Measurements from ENCODE around the gene WNK4.

WNK4 gene

GRCh38 chr17:42804918-42805367, 24.5 kb downstream of the WNK4 start:
- no peak for DNase-seq (ENCODE audit: low read depth)
- TF ChIP-seq CTCF (IDR thresholded peaks at IDR 0.05; ENCODE audit: low read depth, low read length) (no peak), MAX (IDR thresholded peaks at IDR 0.05; ENCODE audit: low read depth, low read length) (no peak), POLR2A (IDR thresholded peaks at IDR 0.05; ENCODE audit: extremely low read depth, insufficient read length) (no peak), MYC (IDR thresholded peaks at IDR 0.05; ENCODE audit: low read depth, low read length) (no peak)
- H3K4me3 ChIP-seq (ENCODE audit: low read depth, low read length): no peak overlapping the region

GRCh38 chr17:42806249-42806648, 25.8 kb downstream of the WNK4 start:
- DNase-seq (ENCODE audit: low read depth): no peak
- TF ChIP-seq MYC (IDR thresholded peaks at IDR 0.05; ENCODE audit: low read depth, low read length) (no peak), CTCF (IDR thresholded peaks at IDR 0.05; ENCODE audit: low read depth, low read length) (no peak), MAX (IDR thresholded peaks at IDR 0.05; ENCODE audit: low read depth, low read length) (no peak), POLR2A (IDR thresholded peaks at IDR 0.05; ENCODE audit: extremely low read depth, insufficient read length) (no peak)
- no peak overlapping the region for H3K4me3 ChIP-seq (ENCODE audit: low read depth, low read length)

GRCh38 chr17:42809250-42809649, 28.8 kb downstream of the WNK4 start:
- TF ChIP-seq MYC (IDR thresholded peaks at IDR 0.05; ENCODE audit: low read depth, low read length): no peak
- TF ChIP-seq MAX (IDR thresholded peaks at IDR 0.05; ENCODE audit: low read depth, low read length): no peak
- no peak for TF ChIP-seq POLR2A (IDR thresholded peaks at IDR 0.05; ENCODE audit: extremely low read depth, insufficient read length)
- TF ChIP-seq CTCF (IDR thresholded peaks at IDR 0.05; ENCODE audit: low read depth, low read length): no peak
- H3K4me3 ChIP-seq (ENCODE audit: low read depth, low read length): no peak overlapping the region
- peak; percentile 34 for DNase-seq (ENCODE audit: low read depth)

GRCh38 chr17:42814633-42815399, 34.4 kb downstream of the WNK4 start:
- no peak for DNase-seq (ENCODE audit: low read depth)
- no peak for TF ChIP-seq MYC (IDR thresholded peaks at IDR 0.05; ENCODE audit: low read depth, low read length)
- TF ChIP-seq POLR2A (IDR thresholded peaks at IDR 0.05; ENCODE audit: extremely low read depth, insufficient read length): no peak
- TF ChIP-seq MAX (IDR thresholded peaks at IDR 0.05; ENCODE audit: low read depth, low read length): no peak
- H3K4me3 ChIP-seq (ENCODE audit: low read depth, low read length): no peak overlapping the region

GRCh38 chr17:42817866-42818265, 37.5 kb downstream of the WNK4 start:
- no peak overlapping the region for H3K4me3 ChIP-seq (ENCODE audit: low read depth, low read length)
- TF ChIP-seq CTCF (IDR thresholded peaks at IDR 0.05; ENCODE audit: low read depth, low read length) (no peak), MAX (IDR thresholded peaks at IDR 0.05; ENCODE audit: low read depth, low read length) (no peak), POLR2A (IDR thresholded peaks at IDR 0.05; ENCODE audit: extremely low read depth, insufficient read length) (no peak), MYC (IDR thresholded peaks at IDR 0.05; ENCODE audit: low read depth, low read length) (no peak)
- no peak for DNase-seq (ENCODE audit: low read depth)

- no peak overlapping the region for H3K4me3 ChIP-seq (ENCODE audit: low read depth, low read length)
- DNase-seq (ENCODE audit: low read depth): no peak
- no peak for TF ChIP-seq MYC (IDR thresholded peaks at IDR 0.05; ENCODE audit: low read depth, low read length)
- TF ChIP-seq POLR2A (IDR thresholded peaks at IDR 0.05; ENCODE audit: extremely low read depth, insufficient read length): no peak
- no peak for TF ChIP-seq MAX (IDR thresholded peaks at IDR 0.05; ENCODE audit: low read depth, low read length)
- TF ChIP-seq CTCF (IDR thresholded peaks at IDR 0.05; ENCODE audit: low read depth, low read length): no peak
Observed at GRCh38 chr17:42818379-42818778, 38.0 kb downstream of the WNK4 start.
